ENCODE measurements around the gene ONECUT1.

GRCh38 chr15:52765785-52766184, 24.4 kb downstream of the ONECUT1 start:
- peak in 2 of 6 experiments; percentile 10 to 20 for TF ChIP-seq CTCF (IDR thresholded peaks at IDR 0.05)
- no peak for TF ChIP-seq POLR2A (IDR thresholded peaks at IDR 0.05)

All from thyroid gland (tissue), 4 donors.